ENCODE measurements around the gene MRPL54.

MRPL54 gene

DNA sequence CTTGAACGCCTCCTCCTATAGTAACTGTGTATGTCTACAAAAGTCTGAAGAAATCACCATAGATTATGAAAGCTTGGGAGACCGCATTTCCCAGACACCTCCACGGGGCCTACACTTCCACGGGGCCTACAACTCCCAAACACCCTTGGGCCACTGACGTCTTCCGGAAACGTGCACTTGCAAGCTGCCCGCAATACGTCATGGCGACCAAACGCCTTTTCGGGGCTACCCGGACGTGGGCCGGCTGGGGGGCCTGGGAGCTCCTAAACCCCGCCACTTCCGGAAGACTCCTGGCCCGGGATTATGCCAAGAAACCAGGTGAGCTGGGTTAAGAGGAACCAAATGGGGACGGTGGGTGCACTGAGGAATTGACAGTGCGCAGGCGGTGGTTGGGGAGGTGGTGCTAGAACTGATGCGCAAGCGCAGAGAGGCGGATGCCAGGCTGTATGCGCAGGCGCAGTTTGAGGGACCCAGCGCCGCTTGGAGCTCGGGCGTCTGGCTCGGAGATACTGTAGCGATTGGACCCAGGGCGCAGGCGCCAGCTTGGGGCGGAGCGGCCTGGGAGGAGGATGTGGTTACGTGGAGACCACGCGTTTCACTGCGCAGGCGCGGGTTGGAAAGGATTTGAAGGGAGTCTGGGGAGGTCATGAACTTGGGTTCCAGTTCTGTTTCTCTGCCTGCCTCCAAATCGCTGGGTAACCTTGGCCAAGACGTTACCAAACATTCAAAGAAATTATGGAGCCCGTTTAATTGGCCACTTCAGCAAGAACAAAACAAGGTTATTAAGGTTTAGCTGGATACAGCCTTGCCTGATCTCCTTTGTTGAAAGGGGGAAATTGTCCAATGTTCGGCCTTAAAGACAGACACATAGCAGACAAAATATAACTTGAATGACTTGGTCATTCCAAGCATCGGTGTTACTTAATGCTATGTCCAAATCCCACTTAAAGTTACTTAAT is at the start of gene MRPL54:
Gene MRPL54 (plus strand): TSS at position 182 of the 959 bp plus-strand sequence. CDS start 19 bp downstream, at position 201.
- peak; percentile 98 for DNase-seq

DNA sequence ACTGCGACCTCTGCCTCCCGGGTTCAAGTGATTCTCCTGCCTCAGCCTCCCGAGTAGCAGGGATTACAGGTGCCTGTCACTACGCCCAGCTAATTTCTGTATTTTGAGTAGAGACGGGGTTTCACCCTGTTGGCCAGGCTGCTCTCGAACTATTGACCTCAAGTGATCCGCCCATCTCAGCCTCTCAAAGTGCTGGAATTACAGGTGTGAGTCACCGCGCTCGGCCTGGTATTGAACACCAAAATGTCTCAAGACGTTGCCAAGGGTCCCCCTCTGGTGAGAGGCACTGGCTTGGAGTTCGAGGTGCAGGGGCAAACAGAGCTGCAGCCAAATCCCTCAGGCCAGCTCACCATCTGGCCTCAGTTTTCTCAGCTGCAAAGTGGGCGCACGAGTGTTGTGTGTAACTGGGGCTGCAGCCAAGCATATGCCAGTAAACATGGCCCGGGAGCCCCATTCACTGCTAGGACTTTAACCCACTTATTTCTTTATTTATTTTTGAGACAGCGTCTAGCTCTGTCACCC is 46.3 kb upstream of the MRPL54 start:
- DNase-seq, result no peak

DNA sequence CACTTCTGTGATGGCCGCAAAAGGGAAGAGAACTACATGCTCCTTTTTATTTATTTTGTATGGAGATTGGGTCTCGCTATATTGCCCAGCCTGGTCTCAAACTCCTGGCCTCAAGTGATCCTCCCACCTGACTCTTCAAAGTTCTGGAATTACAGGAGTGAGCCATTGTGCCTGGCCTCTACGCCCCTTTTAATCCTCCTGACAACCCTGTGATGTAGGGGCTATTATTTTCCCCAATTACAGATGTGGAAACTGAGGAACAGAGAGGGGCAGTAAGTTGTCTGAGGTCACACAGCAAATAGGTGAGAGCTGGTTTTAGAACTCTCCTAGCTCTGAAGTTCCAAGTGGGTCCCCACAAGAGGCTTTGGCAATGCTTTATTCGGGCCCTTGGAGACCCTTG is 42.6 kb upstream of the MRPL54 start:
- DNase-seq, result no peak

DNA sequence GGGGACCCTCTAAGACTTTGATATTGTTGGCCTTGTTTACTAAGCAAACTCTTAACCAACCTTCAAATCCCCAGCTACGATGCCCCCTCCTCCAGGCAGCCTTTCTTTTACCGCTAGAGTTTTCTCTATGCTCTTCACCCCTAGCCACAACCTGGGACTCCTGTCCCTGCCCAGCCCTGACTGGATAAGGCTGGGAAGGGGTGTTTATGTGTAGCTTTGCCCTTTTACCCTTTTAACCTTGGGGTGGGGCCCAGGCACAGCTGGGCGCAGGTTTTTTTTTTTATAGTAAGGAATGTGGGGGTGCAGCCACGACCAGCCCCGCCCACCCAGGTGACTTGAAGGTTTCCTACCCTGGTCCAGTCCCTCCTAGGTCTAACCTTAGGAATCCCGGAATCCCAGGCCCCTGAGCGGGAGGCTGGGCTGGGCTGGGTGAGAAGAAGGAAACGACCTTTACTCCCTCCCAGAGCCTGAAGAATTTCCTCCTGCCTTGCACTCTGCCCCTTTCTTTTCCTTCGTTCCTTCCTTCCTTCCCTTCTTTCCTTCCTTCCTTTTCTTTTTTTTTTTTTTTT is 42.0 kb upstream of the MRPL54 start:
- no peak for DNase-seq

DNA sequence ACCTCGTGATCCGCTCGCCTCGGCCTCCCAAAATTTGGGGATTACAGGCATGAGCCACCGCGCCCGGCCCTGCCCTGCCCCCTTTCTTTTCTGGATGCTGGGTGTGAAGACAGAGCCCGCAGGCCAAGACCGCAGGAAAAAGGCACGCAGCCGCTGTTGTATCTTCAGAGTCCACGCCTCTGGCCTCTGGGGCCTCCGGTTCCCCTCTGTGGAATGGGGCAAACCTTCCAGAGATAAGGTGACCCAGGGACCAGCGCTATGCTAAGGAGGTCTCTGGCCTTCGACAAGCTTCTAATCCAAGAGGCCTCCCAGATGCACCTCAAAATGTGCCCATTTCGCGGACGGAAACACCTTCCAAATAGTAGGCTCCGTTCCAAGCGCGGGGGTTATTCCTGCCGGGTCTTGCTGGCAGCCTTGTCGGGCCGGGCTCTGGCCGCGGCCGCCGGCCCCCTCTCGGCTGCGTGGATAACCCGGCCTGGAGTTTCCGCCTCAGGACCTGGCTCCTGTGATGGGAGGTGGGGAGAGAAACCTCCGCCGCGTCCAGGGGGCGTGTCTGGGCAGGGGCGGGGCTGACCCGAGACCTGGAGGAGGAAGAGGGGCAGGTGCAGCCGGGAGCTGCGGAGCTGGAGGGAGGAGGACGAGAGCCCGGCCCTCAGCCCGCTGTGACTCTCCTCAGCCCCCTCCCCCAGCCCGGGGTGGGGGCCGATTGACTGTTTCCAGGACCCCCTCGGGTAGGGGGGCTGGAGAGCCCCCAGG is 41.2 kb upstream of the MRPL54 start:
- peak; percentile 87 for DNase-seq

DNA sequence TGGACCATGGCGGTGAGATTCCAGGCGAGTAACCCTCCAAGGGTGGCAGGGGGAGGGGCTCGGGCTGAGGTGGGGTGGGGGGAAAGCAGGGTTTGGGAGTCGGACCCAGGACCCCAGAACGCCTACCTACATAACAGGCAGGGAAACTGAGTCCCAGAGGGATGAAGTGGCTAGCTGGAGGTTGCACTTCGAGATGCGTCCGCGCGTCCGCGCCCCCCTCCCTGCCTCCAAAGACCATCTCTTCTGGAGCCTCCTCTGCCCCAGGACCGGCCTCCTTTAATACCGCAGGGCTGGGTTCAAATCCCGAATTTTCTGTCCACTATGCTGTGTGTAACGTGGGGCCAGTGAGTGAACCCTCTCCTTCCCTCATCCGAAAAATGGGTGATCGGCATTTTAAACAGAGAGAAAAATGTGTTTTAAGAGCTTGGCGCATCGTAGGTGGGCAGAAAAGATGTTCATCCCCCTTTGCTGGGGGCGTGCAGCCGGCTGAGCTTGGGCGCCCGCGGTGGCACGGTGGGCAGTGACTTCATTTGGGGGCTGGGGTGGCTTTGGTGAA is 40.5 kb upstream of the MRPL54 start:
- no peak for DNase-seq

DNA sequence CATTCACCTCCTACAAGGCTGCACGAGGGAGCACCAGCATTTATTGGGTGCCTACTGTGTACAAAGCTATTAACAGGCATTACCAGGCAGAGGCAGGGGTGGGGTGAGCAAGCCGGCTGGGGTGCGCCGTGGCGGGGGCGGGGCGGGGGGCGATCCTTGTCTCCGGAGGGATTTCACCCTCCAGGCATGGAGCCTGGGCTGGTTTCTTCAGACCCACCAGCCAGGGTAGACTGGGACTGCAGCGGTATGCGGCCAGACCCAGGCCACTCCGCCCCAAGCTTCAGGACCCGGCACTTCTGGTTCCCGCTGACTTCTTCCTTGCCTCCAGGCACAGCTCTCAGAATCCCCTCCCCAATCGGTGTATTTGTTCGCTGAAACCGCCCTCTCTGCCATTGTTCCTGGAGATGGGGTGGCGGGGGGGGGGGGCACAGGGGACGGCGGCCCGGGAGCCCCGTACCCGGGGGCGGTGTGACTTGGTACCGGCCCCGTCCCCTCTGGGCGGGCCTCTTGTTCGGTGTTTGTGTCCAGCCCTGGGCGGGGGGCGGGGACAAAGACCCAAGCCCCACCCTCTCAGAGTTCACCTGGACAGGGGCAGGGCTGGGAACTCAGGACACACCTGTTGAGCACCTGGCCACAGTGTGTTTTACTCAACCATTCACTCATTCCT is 39.9 kb upstream of the MRPL54 start:
- DNase-seq, result no peak

DNA sequence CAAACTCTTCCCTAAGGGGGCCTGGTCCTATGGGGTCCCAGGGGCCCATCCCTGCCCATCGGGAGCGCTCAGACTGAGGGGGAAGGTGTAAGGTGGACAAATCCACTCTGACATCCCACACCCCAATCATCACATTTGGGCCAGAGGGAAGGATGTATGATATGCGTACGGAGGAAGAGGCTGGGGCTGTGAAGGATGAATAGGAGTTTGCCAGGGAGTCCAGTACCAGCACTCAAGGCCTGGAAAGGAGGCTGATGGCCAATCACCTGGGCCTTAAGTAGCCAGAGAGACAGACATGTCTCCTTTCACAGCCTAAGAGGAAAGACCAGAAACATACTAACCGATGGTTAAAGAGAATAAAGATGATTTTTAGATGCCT is 39.4 kb upstream of the MRPL54 start:
- no peak for DNase-seq

DNA sequence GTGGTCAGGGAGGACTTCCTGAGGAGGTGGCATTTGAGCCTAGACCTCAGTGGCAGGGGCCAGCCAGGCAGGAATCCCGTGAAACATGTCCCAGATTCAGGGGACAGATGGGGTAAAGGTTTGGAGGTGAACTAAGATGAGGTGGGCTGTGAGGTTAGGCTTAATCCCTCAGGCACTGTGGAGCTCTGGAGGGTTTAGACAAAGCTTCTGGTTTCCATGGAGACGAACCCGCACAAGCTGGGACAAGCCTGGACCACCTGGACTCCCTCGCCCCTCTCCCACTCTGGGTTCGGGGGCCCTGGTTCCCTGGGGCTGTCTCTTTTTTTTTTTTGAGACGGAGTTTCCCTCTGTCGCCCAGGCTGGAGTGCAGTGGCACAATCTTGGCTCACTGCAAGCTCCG is 38.6 kb upstream of the MRPL54 start:
- no peak for DNase-seq

DNA sequence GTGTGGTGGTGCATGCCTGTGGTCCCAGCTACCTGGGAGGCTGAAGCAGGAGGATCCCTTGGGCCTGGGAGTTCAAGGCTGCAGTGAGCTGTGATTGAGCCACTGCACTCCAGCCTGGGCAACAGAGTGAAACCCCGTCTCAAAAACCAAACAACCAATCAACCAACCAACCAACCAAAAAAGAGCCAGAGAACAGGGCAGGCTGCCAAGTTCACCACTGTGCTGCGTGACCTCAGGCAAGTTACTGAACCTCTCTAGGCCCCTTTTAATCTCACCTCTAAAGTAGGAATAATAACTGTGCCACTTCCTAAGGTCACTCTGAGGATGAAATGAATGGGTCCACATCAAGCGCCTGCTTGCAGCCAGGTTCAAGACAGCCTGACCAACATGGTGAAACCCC is 37.4 kb upstream of the MRPL54 start:
- no peak for DNase-seq

DNA sequence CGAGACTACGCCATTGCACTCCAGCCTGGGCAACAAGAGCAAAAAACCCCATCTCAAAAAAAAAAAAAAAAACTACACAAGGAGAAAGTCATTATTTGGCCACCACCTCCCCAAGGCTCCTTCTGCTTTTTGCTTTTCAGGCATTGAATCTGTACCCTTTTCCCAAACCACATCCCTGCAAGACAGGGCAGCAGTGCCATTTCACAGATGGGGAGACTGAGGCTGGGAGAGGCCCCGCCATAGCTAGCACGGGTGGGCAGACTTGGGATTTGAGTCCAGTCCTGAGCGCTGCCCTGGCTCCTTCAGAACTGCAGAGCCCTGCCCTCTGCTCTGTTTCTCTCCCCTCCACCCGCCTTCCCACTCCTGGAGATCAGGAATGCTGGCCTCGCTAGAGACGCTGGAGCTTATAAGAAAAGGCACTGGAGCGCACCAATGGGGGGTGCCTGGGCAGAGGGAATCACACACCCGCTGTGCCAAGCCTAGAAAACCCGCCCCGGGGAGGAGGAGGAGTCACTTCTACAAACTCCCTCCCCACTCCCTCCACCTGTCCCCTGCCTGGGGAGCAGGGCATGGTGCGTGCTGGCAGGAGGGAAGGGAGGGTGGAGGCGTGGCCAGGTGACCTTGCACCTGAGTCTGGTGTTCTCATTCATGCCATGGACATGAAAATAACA is 36.7 kb upstream of the MRPL54 start:
- DNase-seq, result no peak

DNA sequence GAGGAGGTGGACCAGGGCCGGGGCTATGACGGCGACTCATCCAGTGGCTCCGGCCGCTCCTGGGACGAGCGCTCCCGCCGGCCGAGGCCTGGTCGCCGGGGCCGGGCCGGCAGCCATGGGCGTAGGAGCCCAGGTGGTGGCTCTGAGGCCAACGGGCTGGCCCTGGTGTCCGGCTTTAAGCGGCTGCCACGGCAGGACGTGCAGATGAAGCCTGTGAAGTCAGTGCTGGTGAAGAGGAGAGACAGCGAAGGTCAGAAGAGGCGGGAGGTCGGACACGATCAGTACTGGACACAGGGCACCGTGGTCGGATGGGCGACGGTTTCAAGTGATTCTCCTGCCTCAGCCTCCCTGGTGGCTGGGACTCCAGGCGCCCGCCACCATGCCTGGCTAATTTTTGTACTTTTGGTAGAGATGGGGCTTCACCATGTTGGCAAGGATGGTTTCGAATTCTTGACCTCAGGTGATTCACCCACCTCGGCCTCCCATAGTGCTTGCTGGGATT is 32.0 kb upstream of the MRPL54 start:
- no peak for DNase-seq

DNA sequence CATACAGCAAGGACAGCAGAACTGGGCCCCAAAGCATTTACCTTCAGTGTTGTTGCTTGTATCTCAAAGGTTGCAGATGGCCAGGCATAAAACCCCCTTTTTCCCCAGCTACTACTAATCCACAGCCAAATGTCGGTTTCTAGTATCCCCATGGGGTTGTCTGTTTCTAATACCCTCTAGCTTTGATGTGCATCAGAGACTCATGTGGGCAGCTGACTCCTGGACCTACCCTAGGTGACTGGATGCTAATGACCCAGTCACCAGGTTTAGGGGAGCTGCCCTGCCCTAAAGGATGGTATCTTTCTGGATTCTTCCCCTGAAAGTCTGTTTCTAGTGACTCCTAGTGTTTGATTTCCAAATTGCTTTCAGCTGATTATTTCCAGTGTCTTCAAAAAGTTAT is 30.4 kb upstream of the MRPL54 start:
- DNase-seq, result no peak

DNA sequence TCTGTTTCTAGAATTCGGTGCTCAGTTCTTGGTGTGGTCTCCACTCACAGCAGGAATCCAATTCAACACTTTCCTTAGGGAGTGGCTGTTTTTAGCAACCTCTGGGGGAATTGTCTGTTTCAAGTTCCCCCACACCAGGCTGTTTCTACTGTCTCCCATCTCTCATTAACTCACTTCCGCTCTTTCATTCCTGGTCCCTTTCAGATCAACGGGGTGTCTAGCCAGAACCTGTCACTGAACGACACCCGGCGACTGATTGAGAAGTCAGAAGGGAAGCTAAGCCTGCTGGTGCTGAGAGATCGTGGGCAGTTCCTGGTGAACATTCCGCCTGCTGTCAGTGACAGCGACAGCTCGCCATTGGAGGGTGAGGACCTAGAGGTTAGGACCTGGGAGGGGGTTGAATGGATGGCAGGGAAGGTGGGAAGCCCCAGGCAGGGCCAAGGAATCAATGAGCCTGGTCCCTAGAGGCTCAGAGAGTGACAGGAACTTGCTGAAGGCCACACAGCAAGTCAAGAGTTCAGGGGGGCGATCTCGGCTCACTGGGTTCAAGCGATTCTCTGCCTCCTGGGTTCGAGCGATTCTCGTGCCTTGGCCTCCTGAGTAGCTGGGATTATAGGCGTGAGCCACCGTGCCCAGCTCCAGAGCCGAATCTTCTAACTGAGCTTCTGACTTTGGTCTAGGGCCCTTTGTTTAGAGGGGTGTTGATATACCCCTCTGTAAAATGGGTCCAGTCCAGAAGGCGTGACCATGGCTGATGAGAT is 28.8 kb upstream of the MRPL54 start:
- DNase-seq, result no peak

DNA sequence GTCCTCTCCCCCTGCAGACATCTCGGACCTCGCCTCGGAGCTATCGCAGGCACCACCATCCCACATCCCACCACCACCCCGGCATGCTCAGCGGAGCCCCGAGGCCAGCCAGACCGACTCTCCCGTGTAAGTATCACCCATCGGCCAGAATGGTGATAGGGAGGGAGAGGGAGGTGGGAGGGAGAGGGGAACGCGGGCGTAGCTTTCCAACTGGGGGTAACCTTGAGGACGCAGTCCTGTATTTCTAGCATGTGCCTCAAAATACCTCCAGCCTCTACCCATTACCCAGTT is 28.2 kb upstream of the MRPL54 start:
- no peak for DNase-seq

DNA sequence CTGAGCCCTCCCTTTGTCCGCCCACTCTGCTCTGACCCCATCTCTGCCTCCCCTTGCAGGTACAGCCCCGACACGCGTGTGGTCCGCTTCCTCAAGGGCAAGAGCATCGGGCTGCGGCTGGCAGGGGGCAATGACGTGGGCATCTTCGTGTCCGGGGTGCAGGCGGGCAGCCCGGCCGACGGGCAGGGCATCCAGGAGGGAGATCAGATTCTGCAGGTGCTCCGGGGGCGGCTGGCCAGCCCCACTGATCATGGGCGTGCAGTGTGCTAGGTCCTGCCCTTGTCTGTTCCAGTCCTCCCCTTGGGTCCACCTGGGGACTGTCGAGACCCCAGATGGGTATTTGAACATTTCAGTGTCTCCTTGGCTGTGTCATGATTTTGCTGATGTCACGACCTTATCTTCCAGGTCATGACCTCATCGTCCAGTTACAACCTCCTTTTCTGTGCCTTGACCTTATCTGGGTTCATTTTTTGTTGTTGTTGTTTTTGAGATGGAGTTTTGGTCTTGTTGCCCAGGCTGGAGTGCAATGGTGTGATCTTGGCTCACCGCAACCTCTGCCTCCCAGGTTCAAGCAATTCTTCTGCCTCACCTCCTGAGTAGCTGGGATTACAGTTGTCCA is 26.3 kb upstream of the MRPL54 start:
- DNase-seq, result no peak

DNA sequence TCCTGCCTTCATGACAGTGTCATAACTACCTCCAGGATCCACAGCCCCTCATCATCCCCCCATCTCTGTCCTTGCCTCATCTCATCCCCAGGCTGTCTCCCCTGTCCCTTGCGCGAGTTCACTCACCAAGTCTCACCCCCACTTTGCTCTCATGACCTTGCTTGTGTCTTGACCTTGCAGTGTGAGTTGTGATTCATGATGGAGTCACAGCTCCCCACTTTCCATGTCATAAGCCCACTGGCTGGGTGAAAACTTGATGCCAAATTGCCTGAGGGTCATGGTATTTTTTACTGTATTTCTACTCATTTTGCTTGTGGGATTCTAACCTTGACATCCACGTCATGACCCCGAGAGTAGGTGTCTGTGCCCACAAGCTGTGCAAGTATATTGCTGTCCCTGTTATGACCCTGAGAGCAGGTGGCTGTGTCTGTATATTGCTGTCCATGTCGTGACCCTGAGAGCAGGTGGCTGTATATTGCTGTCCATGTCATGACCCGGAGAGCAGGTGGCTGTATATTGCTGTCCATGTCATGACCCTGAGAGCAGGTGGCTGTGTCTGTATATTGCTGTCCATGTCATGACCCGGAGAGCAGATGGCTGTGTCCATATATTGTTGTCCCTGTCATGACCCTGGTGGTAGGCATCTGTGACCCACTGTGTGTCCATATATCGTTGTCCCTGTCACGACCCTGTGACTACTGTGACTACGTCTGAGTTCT is 24.8 kb upstream of the MRPL54 start:
- no peak for DNase-seq

DNA sequence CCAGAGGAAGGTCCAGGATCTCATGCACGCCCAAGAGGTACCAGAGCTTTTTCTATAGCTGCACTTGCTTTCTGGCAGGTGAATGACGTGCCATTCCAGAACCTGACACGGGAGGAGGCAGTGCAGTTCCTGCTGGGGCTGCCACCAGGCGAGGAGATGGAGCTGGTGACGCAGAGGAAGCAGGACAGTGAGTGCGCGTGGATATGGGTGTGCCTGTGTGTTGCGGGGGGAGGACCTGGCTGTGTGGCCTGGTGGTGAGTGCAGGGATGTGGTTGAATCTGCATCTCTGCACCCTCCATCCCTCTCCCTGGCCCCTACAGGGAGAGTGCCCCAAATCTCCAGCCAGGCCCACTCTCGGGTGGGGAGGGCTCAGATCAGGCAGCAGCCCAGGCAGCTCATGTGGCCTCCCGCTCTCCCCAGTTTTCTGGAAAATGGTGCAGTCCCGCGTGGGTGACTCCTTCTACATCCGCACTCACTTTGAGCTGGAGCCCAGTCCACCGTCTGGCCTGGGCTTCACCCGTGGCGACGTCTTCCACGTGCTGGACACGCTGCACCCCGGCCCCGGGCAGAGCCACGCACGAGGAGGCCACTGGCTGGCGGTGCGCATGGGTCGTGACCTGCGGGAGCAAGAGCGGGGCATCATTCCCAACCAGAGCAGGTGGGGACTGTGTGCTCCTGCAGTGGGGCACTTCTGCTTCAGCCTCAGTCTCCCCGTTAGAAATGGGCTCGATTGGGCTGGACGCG is 23.8 kb upstream of the MRPL54 start:
- DNase-seq, result no peak

DNA sequence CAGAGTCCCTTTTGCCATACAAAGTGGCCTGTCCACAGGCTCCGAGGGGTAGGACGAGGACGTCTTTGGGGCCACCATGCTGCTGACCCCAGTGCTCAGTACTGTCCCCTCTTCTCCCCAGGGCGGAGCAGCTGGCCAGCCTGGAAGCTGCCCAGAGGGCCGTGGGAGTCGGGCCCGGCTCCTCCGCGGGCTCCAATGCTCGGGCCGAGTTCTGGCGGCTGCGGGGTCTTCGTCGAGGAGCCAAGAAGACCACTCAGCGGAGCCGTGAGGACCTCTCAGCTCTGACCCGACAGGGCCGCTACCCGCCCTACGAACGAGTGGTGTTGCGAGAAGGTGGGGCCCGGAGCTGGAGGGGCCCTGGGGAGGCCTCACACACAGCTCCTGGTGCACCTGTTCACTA is 22.1 kb upstream of the MRPL54 start:
- no peak for DNase-seq

Data from OCI-M1 (cell line).